ENCODE data around the gene ARHGAP15.

GRCh38 chr2:143469323-143469722 lies 340.1 kb downstream of the ARHGAP15 start:
- TF ChIP-seq CTCF (IDR thresholded peaks at IDR 0.05; ENCODE audit: insufficient read depth, low read length) (no peak), POLR2AphosphoS5 (IDR thresholded peaks at IDR 0.05; ENCODE audit: low read depth) (no peak)

Measured in HL-60 (cell line).